ENCODE data around the gene BCKDK.

Gene BCKDK

GRCh38 chr16:31087481-31087880, 20.7 kb upstream of the BCKDK start:
- H3K4me1 ChIP-seq (ENCODE audit: control insufficient read depth, insufficient read depth, low read length) = no peaks in the 10 kb centered on the region
- no peak overlapping the region for H3K9ac ChIP-seq (ENCODE audit: low read length in 2 of 2)
- H3K9me3 ChIP-seq (ENCODE audit: control insufficient read depth in 2 of 2, low read length in 2 of 2) = no peaks in the 10 kb centered on the region
- H3K27ac ChIP-seq (ENCODE audit: low read length) = no peak overlapping the region
- peaks cover 14 to 27% of the 10 kb centered on the region in 2 donors for H3K36me3 ChIP-seq (ENCODE audit: control insufficient read depth in 2 of 2, insufficient read depth in 2 of 2, low read length in 2 of 2)
- H3K27me3 ChIP-seq (ENCODE audit: control insufficient read depth in 1 of 2, insufficient read depth in 2 of 2, low read length in 2 of 2) = no peaks in the 10 kb centered on the region
- no peak overlapping the region for H3K4me3 ChIP-seq (ENCODE audit: low read length in 2 of 2)

GRCh38 chr16:31087971-31088370, 20.2 kb upstream of the BCKDK start:
- Histone ChIP-seq H3K4me1 (ENCODE audit: control insufficient read depth, insufficient read depth, low read length) (no peaks in the 10 kb centered on the region), H3K4me3 (ENCODE audit: low read length in 2 of 2) (no peak overlapping the region), H3K9me3 (ENCODE audit: control insufficient read depth in 2 of 2, low read length in 2 of 2) (no peaks in the 10 kb centered on the region), H3K9ac (ENCODE audit: low read length in 2 of 2) (no peak overlapping the region), H3K36me3 (ENCODE audit: control insufficient read depth in 2 of 2, insufficient read depth in 2 of 2, low read length in 2 of 2) (peaks cover 14 to 26% of the 10 kb centered on the region in 2 donors), H3K27ac (ENCODE audit: low read length) (no peak overlapping the region), H3K27me3 (ENCODE audit: control insufficient read depth in 1 of 2, insufficient read depth in 2 of 2, low read length in 2 of 2) (no peaks in the 10 kb centered on the region)

GRCh38 chr16:31088459-31089183, 19.6 kb upstream of the BCKDK start, which contains the start of gene PRSS53:
Gene PRSS53, minus strand, starts transcription at chr16:31088943. Its CDS starts 134 bp downstream, at chr16:31088809.
- Histone ChIP-seq H3K9me3 (ENCODE audit: control insufficient read depth in 2 of 2, low read length in 2 of 2) (no peaks in the 10 kb centered on the region), H3K27me3 (ENCODE audit: control insufficient read depth in 1 of 2, insufficient read depth in 2 of 2, low read length in 2 of 2) (no peaks in the 10 kb centered on the region), H3K4me3 (ENCODE audit: low read length in 2 of 2) (no peak within 1 kb of the TSS), H3K4me1 (ENCODE audit: control insufficient read depth, insufficient read depth, low read length) (peaks cover 2% of the 10 kb centered on the region), H3K36me3 (ENCODE audit: control insufficient read depth in 2 of 2, insufficient read depth in 2 of 2, low read length in 2 of 2) (peaks cover 12 to 23% of the 10 kb centered on the region in 2 donors), H3K9ac (ENCODE audit: low read length in 2 of 2) (no peak within 1 kb of the TSS), H3K27ac (ENCODE audit: low read length) (no peak within 1 kb of the TSS)

- H3K4me3 ChIP-seq (ENCODE audit: low read length in 2 of 2) = no peak overlapping the region
- no peaks in the 10 kb centered on the region for H3K9me3 ChIP-seq (ENCODE audit: control insufficient read depth in 2 of 2, low read length in 2 of 2)
- no peak overlapping the region for H3K9ac ChIP-seq (ENCODE audit: low read length in 2 of 2)
- H3K27me3 ChIP-seq (ENCODE audit: control insufficient read depth in 1 of 2, insufficient read depth in 2 of 2, low read length in 2 of 2) = no peaks in the 10 kb centered on the region
- H3K4me1 ChIP-seq (ENCODE audit: control insufficient read depth, insufficient read depth, low read length) = peaks cover 5% of the 10 kb centered on the region
- H3K27ac ChIP-seq (ENCODE audit: low read length) = no peak overlapping the region
- H3K36me3 ChIP-seq (ENCODE audit: control insufficient read depth in 2 of 2, insufficient read depth in 2 of 2, low read length in 2 of 2) = peaks cover 9 to 20% of the 10 kb centered on the region in 2 donors
Observed at GRCh38 chr16:31089199-31089598, 19.0 kb upstream of the BCKDK start.

- H3K9ac ChIP-seq (ENCODE audit: low read length in 2 of 2) = no peak overlapping the region
- no peaks in the 10 kb centered on the region for H3K9me3 ChIP-seq (ENCODE audit: control insufficient read depth in 2 of 2, low read length in 2 of 2)
- peaks cover 1 to 18% of the 10 kb centered on the region in 2 donors for H3K36me3 ChIP-seq (ENCODE audit: control insufficient read depth in 2 of 2, insufficient read depth in 2 of 2, low read length in 2 of 2)
- no peak overlapping the region for H3K27ac ChIP-seq (ENCODE audit: low read length)
- no peaks in the 10 kb centered on the region for H3K27me3 ChIP-seq (ENCODE audit: control insufficient read depth in 1 of 2, insufficient read depth in 2 of 2, low read length in 2 of 2)
- H3K4me1 ChIP-seq (ENCODE audit: control insufficient read depth, insufficient read depth, low read length) = peaks cover 10% of the 10 kb centered on the region
- H3K4me3 ChIP-seq (ENCODE audit: low read length in 2 of 2) = no peak overlapping the region
Observed at GRCh38 chr16:31090540-31090939, 17.6 kb upstream of the BCKDK start.

- no peak overlapping the region for H3K4me3 ChIP-seq (ENCODE audit: low read length in 2 of 2)
- H3K36me3 ChIP-seq (ENCODE audit: control insufficient read depth in 2 of 2, insufficient read depth in 2 of 2, low read length in 2 of 2) = peaks cover 0 to 18% of the 10 kb centered on the region in 2 donors
- H3K27me3 ChIP-seq (ENCODE audit: control insufficient read depth in 1 of 2, insufficient read depth in 2 of 2, low read length in 2 of 2) = no peaks in the 10 kb centered on the region
- H3K4me1 ChIP-seq (ENCODE audit: control insufficient read depth, insufficient read depth, low read length) = peaks cover 12% of the 10 kb centered on the region
- no peak overlapping the region for H3K27ac ChIP-seq (ENCODE audit: low read length)
- peak overlapping the region in 1 of 2 donors; percentile 5 for H3K9ac ChIP-seq (ENCODE audit: low read length in 2 of 2)
- no peaks in the 10 kb centered on the region for H3K9me3 ChIP-seq (ENCODE audit: control insufficient read depth in 2 of 2, low read length in 2 of 2)
Observed at GRCh38 chr16:31092330-31092729, 15.9 kb upstream of the BCKDK start.

- H3K4me3 ChIP-seq (ENCODE audit: low read length in 2 of 2) = peak overlapping the region in 1 of 2 donors; percentile 94
- no peak overlapping the region for H3K27ac ChIP-seq (ENCODE audit: low read length)
- H3K36me3 ChIP-seq (ENCODE audit: control insufficient read depth in 2 of 2, insufficient read depth in 2 of 2, low read length in 2 of 2) = peaks cover 0 to 18% of the 10 kb centered on the region in 2 donors
- H3K9me3 ChIP-seq (ENCODE audit: control insufficient read depth in 2 of 2, low read length in 2 of 2) = no peaks in the 10 kb centered on the region
- peak overlapping the region; percentile 33 to 36 for H3K9ac ChIP-seq (ENCODE audit: low read length in 2 of 2)
- H3K27me3 ChIP-seq (ENCODE audit: control insufficient read depth in 1 of 2, insufficient read depth in 2 of 2, low read length in 2 of 2) = no peaks in the 10 kb centered on the region
- peaks cover 12% of the 10 kb centered on the region for H3K4me1 ChIP-seq (ENCODE audit: control insufficient read depth, insufficient read depth, low read length)
Observed at GRCh38 chr16:31093132-31093703, 15.0 kb upstream of the BCKDK start.

GRCh38 chr16:31094088-31094423, 14.1 kb upstream of the BCKDK start:
- peaks cover 0 to 12% of the 10 kb centered on the region in 2 donors for H3K36me3 ChIP-seq (ENCODE audit: control insufficient read depth in 2 of 2, insufficient read depth in 2 of 2, low read length in 2 of 2)
- peak overlapping the region; percentile 87 to 90 for H3K9ac ChIP-seq (ENCODE audit: low read length in 2 of 2)
- peak overlapping the region; percentile 93 to 94 for H3K4me3 ChIP-seq (ENCODE audit: low read length in 2 of 2)
- H3K4me1 ChIP-seq (ENCODE audit: control insufficient read depth, insufficient read depth, low read length) = peaks cover 12% of the 10 kb centered on the region
- H3K27me3 ChIP-seq (ENCODE audit: control insufficient read depth in 1 of 2, insufficient read depth in 2 of 2, low read length in 2 of 2) = no peaks in the 10 kb centered on the region
- no peaks in the 10 kb centered on the region for H3K9me3 ChIP-seq (ENCODE audit: control insufficient read depth in 2 of 2, low read length in 2 of 2)
- H3K27ac ChIP-seq (ENCODE audit: low read length) = peak overlapping the region; percentile 73

GRCh38 chr16:31094424-31095120, 13.6 kb upstream of the BCKDK start, which contains the start of gene VKORC1:
Gene VKORC1, minus strand, starts transcription at chr16:31094797. Its CDS starts 68 bp downstream, at chr16:31094729.
- peak within 1 kb of the TSS; percentile 87 to 90 for H3K9ac ChIP-seq (ENCODE audit: low read length in 2 of 2)
- peak within 1 kb of the TSS; percentile 93 to 94 for H3K4me3 ChIP-seq (ENCODE audit: low read length in 2 of 2)
- H3K27me3 ChIP-seq (ENCODE audit: control insufficient read depth in 1 of 2, insufficient read depth in 2 of 2, low read length in 2 of 2) = no peaks in the 10 kb centered on the region
- H3K36me3 ChIP-seq (ENCODE audit: control insufficient read depth in 2 of 2, insufficient read depth in 2 of 2, low read length in 2 of 2) = peaks cover 0 to 9% of the 10 kb centered on the region in 2 donors
- H3K9me3 ChIP-seq (ENCODE audit: control insufficient read depth in 2 of 2, low read length in 2 of 2) = no peaks in the 10 kb centered on the region
- peak within 1 kb of the TSS; percentile 73 for H3K27ac ChIP-seq (ENCODE audit: low read length)
- peaks cover 12% of the 10 kb centered on the region for H3K4me1 ChIP-seq (ENCODE audit: control insufficient read depth, insufficient read depth, low read length)

GRCh38 chr16:31099860-31100638, 8.1 kb upstream of the BCKDK start:
- H3K27me3 ChIP-seq (ENCODE audit: control insufficient read depth in 1 of 2, insufficient read depth in 2 of 2, low read length in 2 of 2) = no peaks in the 10 kb centered on the region
- H3K36me3 ChIP-seq (ENCODE audit: control insufficient read depth in 2 of 2, insufficient read depth in 2 of 2, low read length in 2 of 2) = no peaks in the 10 kb centered on the region
- H3K27ac ChIP-seq (ENCODE audit: low read length) = no peak overlapping the region
- no peak overlapping the region for H3K4me3 ChIP-seq (ENCODE audit: low read length in 2 of 2)
- no peak overlapping the region for H3K9ac ChIP-seq (ENCODE audit: low read length in 2 of 2)
- H3K4me1 ChIP-seq (ENCODE audit: control insufficient read depth, insufficient read depth, low read length) = peaks cover 4% of the 10 kb centered on the region
- no peaks in the 10 kb centered on the region for H3K9me3 ChIP-seq (ENCODE audit: control insufficient read depth in 2 of 2, low read length in 2 of 2)
